H1 (cell line): Measurements from ENCODE around the gene BLCAP. TPM values are rescaled to one million over a fixed set of nuclear protein-coding genes. Genes with fewer than 3 reads are reported as not detected.

ENCODE experiments used
- CTCF ChIA-PET: fragments of 300-600 bp; sonication (Branson Sonifier 250); formaldehyde crosslinking; loops from one replicate; lab custom pipeline; 2021; ENCODE audit not compliant: partially characterized antibody; lab: Charles Lee
- POLR2A ChIA-PET: fragments of 300-600 bp; sonication (Branson Sonifier 250); formaldehyde crosslinking; loops from one replicate; lab custom pipeline; 2021; ENCODE audit warnings: inconsistent platforms; ENCODE audit not compliant: partially characterized antibody; lab: Charles Lee
- DNase-seq, 2 experiments: peaks; one replicate each; pipeline versions ENCODE4 v3.0.0 to v3.0.0-alpha.2; 2010 to 2022; ENCODE audit warnings: low spot score in 2 of 2, low read depth in 1 of 2, mixed read lengths in 1 of 2
- FAIRE-seq: peaks from 2 replicates; lab custom pipeline; 2011; peaks lifted over from hg19 to GRCh38; lab: Jason Lieb, UNC
- H2AFZ ChIP-seq: 2 replicates; pipeline ENCODE4 v1.8.1; 2012; ENCODE audit warnings: low read length, inconsistent platforms
- H2AK5ac ChIP-seq: 2 replicates; pipeline ENCODE4 v1.6.1; 2013; ENCODE audit warnings: low read depth, low read length
- H2BK120ac ChIP-seq: replicated peaks from 2 replicates; pipeline ENCODE3; 2013; ENCODE audit warnings: low read depth, low read length, inconsistent platforms
- H2BK12ac ChIP-seq: 2 replicates; pipeline ENCODE4 v1.6.1; 2013; ENCODE audit warnings: low read depth, low read length
- H2BK15ac ChIP-seq: 2 replicates; pipeline ENCODE4 v1.6.1; 2013; ENCODE audit warnings: low read length
- H2BK20ac ChIP-seq: 2 replicates; pipeline ENCODE4 v1.6.1; 2013; ENCODE audit warnings: low read length
- H2BK5ac ChIP-seq: 2 replicates; pipeline ENCODE4 v1.6.1; 2013; ENCODE audit warnings: low read depth, low read length
- H3K14ac ChIP-seq: 2 replicates; pipeline ENCODE4 v1.6.1; 2013; ENCODE audit warnings: inconsistent platforms; ENCODE audit not compliant: insufficient read length
- H3K18ac ChIP-seq: 2 replicates; pipeline ENCODE4 v1.6.1; 2013; ENCODE audit warnings: low read length; ENCODE audit errors: extremely low read depth
- H3K23ac ChIP-seq: 2 replicates; pipeline ENCODE4 v1.6.1; 2013; ENCODE audit warnings: inconsistent platforms; ENCODE audit not compliant: insufficient read length
- H3K23me2 ChIP-seq: 2 replicates; pipeline ENCODE4 v1.6.1; 2013; ENCODE audit warnings: low read depth, low read length
- H3K27ac ChIP-seq: 2 replicates; pipeline ENCODE4 v1.6.1; 2011; ENCODE audit warnings: low read depth, low read length, inconsistent platforms
- H3K27me3 ChIP-seq, 4 experiments: replicated peaks in 1 of 4; 1 replicate in 1 of 4; 2 replicates in 3 of 4; pipeline versions ENCODE4 v1.6.1 to v1.8.1; 2011 to 2013; ENCODE audit warnings: low read length in 3 of 4, mild to moderate bottlenecking in 3 of 4, inconsistent platforms in 2 of 4, mixed read lengths in 2 of 4, moderate library complexity in 1 of 4; ENCODE audit not compliant: control insufficient read depth in 3 of 4, insufficient read depth in 3 of 4; ENCODE audit errors: extremely low read depth in 1 of 4
- H3K36me3 ChIP-seq, 4 experiments: 2 replicates each; pipeline versions ENCODE4 v1.6.1 to v1.8.1; 2011 to 2013; ENCODE audit warnings: mild to moderate bottlenecking in 4 of 4, low read length in 3 of 4, moderate library complexity in 2 of 4, control low read depth in 1 of 4, inconsistent platforms in 1 of 4; ENCODE audit not compliant: insufficient read depth in 4 of 4, control insufficient read depth in 2 of 4
- H3K4ac ChIP-seq: replicated peaks from 2 replicates; pipeline ENCODE3; 2013; ENCODE audit warnings: low read length, low read depth, mixed read lengths, inconsistent platforms; ENCODE audit not compliant: insufficient read length
- H3K4me1 ChIP-seq, 4 experiments: replicated peaks in 1 of 4; 1 replicate in 1 of 4; 2 replicates in 3 of 4; pipeline versions ENCODE4 v1.6.1 to v1.8.1; 2011 to 2013; ENCODE audit warnings: low read length in 3 of 4, inconsistent platforms in 2 of 4, mixed read lengths in 1 of 4; ENCODE audit not compliant: insufficient read depth in 4 of 4, control insufficient read depth in 3 of 4
- H3K4me2 ChIP-seq, 2 experiments: 2 replicates each; pipeline versions ENCODE4 v1.6.1 to v1.8.1; 2011 to 2013; ENCODE audit warnings: low read depth in 2 of 2, low read length in 2 of 2, control low read depth in 1 of 2, inconsistent platforms in 1 of 2, mild to moderate bottlenecking in 1 of 2; ENCODE audit not compliant: insufficient read depth in 1 of 2
- H3K4me3 ChIP-seq, 4 experiments: fragments of 200-600, 300-600 bp in 1 of 4; sonication (generic), shearing (Covaris generic), sonication (Bioruptor Twin) in 1 of 4; 2 replicates each; pipeline versions ENCODE4 v1.5.1 to v1.8.1; 2011 to 2016; ENCODE audit warnings: low read length in 4 of 4, low read depth in 3 of 4, control low read depth in 2 of 4, inconsistent platforms in 2 of 4, mild to moderate bottlenecking in 2 of 4, mixed read lengths in 1 of 4, moderate library complexity in 1 of 4; ENCODE audit not compliant: insufficient read depth in 2 of 4; ENCODE audit errors: extremely low read depth in 1 of 4
- H3K56ac ChIP-seq: replicated peaks from 2 replicates; pipeline ENCODE3; 2013; ENCODE audit warnings: low read depth, mild to moderate bottlenecking, mixed read lengths, low read length, inconsistent platforms; ENCODE audit not compliant: insufficient read length
- H3K79me1 ChIP-seq: 2 replicates; pipeline ENCODE4 v1.6.1; 2013; ENCODE audit warnings: low read depth, low read length, control low read depth
- H3K79me2 ChIP-seq, 2 experiments: 2 replicates each; pipeline versions ENCODE4 v1.6.1 to v1.8.1; 2012 to 2013; ENCODE audit warnings: low read length in 2 of 2, mild to moderate bottlenecking in 2 of 2, inconsistent platforms in 1 of 2; ENCODE audit not compliant: insufficient read depth in 2 of 2, control insufficient read depth in 1 of 2
- H3K9ac ChIP-seq, 4 experiments: replicated peaks in 1 of 4; 1 replicate in 1 of 4; 2 replicates in 3 of 4; pipeline versions ENCODE4 v1.6.1 to v1.8.1; 2011 to 2013; ENCODE audit warnings: low read depth in 3 of 4, low read length in 3 of 4, control low read depth in 2 of 4, mild to moderate bottlenecking in 2 of 4, moderate library complexity in 2 of 4, inconsistent platforms in 1 of 4; ENCODE audit errors: extremely low read depth in 1 of 4
- H3K9me3 ChIP-seq, 2 experiments: 2 replicates each; pipeline versions ENCODE4 v1.6.1 to v1.8.1; 2012 to 2013; ENCODE audit warnings: mild to moderate bottlenecking in 2 of 2, moderate library complexity in 2 of 2, control low read depth in 1 of 2, inconsistent platforms in 1 of 2, low read depth in 1 of 2, low read length in 1 of 2, mixed read lengths in 1 of 2; ENCODE audit not compliant: insufficient read depth in 2 of 2
- H4K20me1 ChIP-seq, 2 experiments: replicated peaks in 1 of 2; 2 replicates each; pipeline versions ENCODE3 to v1.8.1; 2011 to 2013; ENCODE audit warnings: inconsistent platforms in 2 of 2, low read length in 2 of 2, mild to moderate bottlenecking in 1 of 2; ENCODE audit not compliant: insufficient read depth in 2 of 2, control insufficient read depth in 1 of 2
- H4K5ac ChIP-seq: 2 replicates; pipeline ENCODE4 v1.6.1; 2013; ENCODE audit warnings: low read length, low read depth, mixed read lengths, inconsistent platforms; ENCODE audit not compliant: insufficient read length
- H4K8ac ChIP-seq: 2 replicates; pipeline ENCODE4 v1.8.0; 2013; ENCODE audit warnings: mild to moderate bottlenecking, moderate library complexity, low read length, inconsistent platforms; ENCODE audit not compliant: insufficient read depth; ENCODE audit errors: extremely low read depth
- H4K91ac ChIP-seq: replicated peaks from 2 replicates; pipeline ENCODE3; 2013; ENCODE audit warnings: low read length, mixed read lengths, inconsistent platforms; ENCODE audit not compliant: insufficient read length
- CEBPB ChIP-seq: IDR thresholded peaks from 2 replicates; pipeline ENCODE4 v1.6.1; 2012; ENCODE audit warnings: low read depth, low read length
- CHD1 ChIP-seq: IDR thresholded peaks from 2 replicates; pipeline ENCODE4 v1.6.1; 2012; ENCODE audit warnings: low read depth, low read length, improper control_type of control experiment
- CTCF ChIP-seq, 3 experiments: IDR thresholded peaks; 1 replicate in 2 of 3; 2 replicates in 1 of 3; pipeline versions ENCODE4 v1.5.1 to v1.6.1; 2011; ENCODE audit warnings: low read length in 3 of 3, mild to moderate bottlenecking in 3 of 3, inconsistent platforms in 2 of 3, low read depth in 1 of 3, moderate library complexity in 1 of 3; ENCODE audit not compliant: insufficient read depth in 1 of 3; ENCODE audit errors: control extremely low read depth in 1 of 3
- HDAC6 ChIP-seq: IDR thresholded peaks from one replicate; pipeline ENCODE4 v1.7.1; 2012; ENCODE audit warnings: low read depth, mild to moderate bottlenecking, inconsistent platforms, low read length, moderate library complexity
- JUND ChIP-seq: IDR thresholded peaks from 2 replicates; pipeline ENCODE4 v1.6.1; 2011; ENCODE audit warnings: mild to moderate bottlenecking, improper control_type of control experiment, low read length
- KDM5A ChIP-seq: fragments of 200-600 bp; IDR thresholded peaks from 2 replicates; pipeline ENCODE4 v1.7.1; 2012; ENCODE audit warnings: mild to moderate bottlenecking, low read length, inconsistent platforms, mixed read lengths
- NRF1 ChIP-seq: IDR thresholded peaks from 2 replicates; pipeline ENCODE4 v1.6.1; 2011; ENCODE audit warnings: mild to moderate bottlenecking, low read depth, low read length, improper control_type of control experiment
- POLR2AphosphoS5 ChIP-seq: IDR thresholded peaks from 2 replicates; pipeline ENCODE4 v1.6.1; 2011; ENCODE audit warnings: low read depth, low read length
- SIN3A ChIP-seq, 2 experiments: IDR thresholded peaks in 1 of 2; conservative IDR thresholded peaks in 1 of 2; 2 replicates each; pipeline ENCODE4 v1.6.1; 2011 to 2012; ENCODE audit warnings: low read length in 2 of 2, improper control_type of control experiment in 1 of 2, low read depth in 1 of 2, mild to moderate bottlenecking in 1 of 2
- SP1 ChIP-seq: IDR thresholded peaks from 2 replicates; pipeline ENCODE4 v1.6.1; 2011; ENCODE audit warnings: low read depth, low read length
- SP2 ChIP-seq: IDR thresholded peaks from 2 replicates; pipeline ENCODE4 v1.6.1; 2012; ENCODE audit warnings: mild to moderate bottlenecking, low read length, inconsistent platforms
- SP4 ChIP-seq: IDR thresholded peaks from 2 replicates; pipeline ENCODE4 v1.6.1; 2012; ENCODE audit warnings: low read length, inconsistent platforms
- TAF7 ChIP-seq: optimal IDR thresholded peaks from 2 replicates; pipeline ENCODE3; 2011; ENCODE audit warnings: low read depth, mild to moderate bottlenecking, inconsistent platforms, low read length, moderate library complexity, borderline replicate concordance
- TBP ChIP-seq: IDR thresholded peaks from 2 replicates; pipeline ENCODE4 v1.6.1; 2011; ENCODE audit warnings: low read depth, low read length, improper control_type of control experiment
- WGBS, 2 experiments: shearing (Covaris generic) in 1 of 2; methylation state at CpG; one replicate each; pipeline versions ENCODE4 v1.1.6 to v1.1.7; 2013 to 2015; ENCODE audit warnings: low lambda C conversion rate in 2 of 2, mixed read lengths in 2 of 2, inconsistent platforms in 1 of 2, low coverage in 1 of 2, missing lambda C conversion rate in 1 of 2; ENCODE audit not compliant: insufficient replicate concordance in 2 of 2, insufficient coverage in 1 of 2, insufficient read length in 1 of 2; ENCODE audit errors: extremely low coverage in 1 of 2, missing lambda C conversion rate in 1 of 2; 5-methylcytosine and 5-hydroxymethylcytosine counted together
- polyA plus RNA-seq, 7 experiments: library from polyadenylated mRNA; depleted of rRNA in 3 of 7; stranded (reverse) in 5 of 7; unstranded in 2 of 7; fragments of >200 nt in 5 of 7; fragments of 200-250 nt in 2 of 7; gene quantifications; 1 replicate in 5 of 7; 2 replicates in 1 of 7; 4 replicates in 1 of 7; pipeline versions ENCODE4 v1.2.1 to v1.2.3, GENCODE V29; 2011 to 2013; ENCODE audit warnings: missing spikeins in 2 of 7, mixed read lengths in 2 of 7
- total RNA-seq: library from RNA; stranded (reverse); fragmentation: NEBNext Ultra II Directional; extraction: Animal tissue kit (Norgen Biotek cat#: 25700); gene quantifications from 2 replicates; pipeline ENCODE4 v1.2.1, GENCODE V29; 2021

The BLCAP gene
- total and polyA plus RNA-seq, 2 of the 8 experiments (the other 6 are each of a cell fraction or from before 2014, with no cell fraction given), result 60.3 to 72.2 TPM

GRCh38 chr20:37540001-37540400, 12.3 kb upstream of the BLCAP start:
- H2AK5ac ChIP-seq, result no peak overlapping the region
- DNase-seq (no peak), FAIRE-seq (no peak)
- H3K79me2 ChIP-seq, result no peaks in the 10 kb centered on the region
- H2AFZ ChIP-seq, result no peak overlapping the region
- no peak overlapping the region for H3K4me2 ChIP-seq
- no peak overlapping the region for H3K4me3 ChIP-seq
- 83% methylated on average over 5 of the region's 5 CpGs; no CpG with 5 or more reads in 1 of the 2 experiments for WGBS, 2 experiments
- no peak overlapping the region for H2BK20ac ChIP-seq
- H3K27ac ChIP-seq, result no peak overlapping the region
- H3K4ac ChIP-seq, result no peak overlapping the region
- H2BK5ac ChIP-seq, result no peak overlapping the region
- ChIA-PET POLR2A (no interaction called here), CTCF (interaction anchor here (0.6 to 1.2 kb wide), 3 partner anchors 25 to 157 kb away, joined by 3 to 4 read pairs (median 3); no protein-coding TSS in a partner anchor)
- H2BK120ac ChIP-seq, result no peak overlapping the region
- no peaks in the 10 kb centered on the region for H3K9me3 ChIP-seq
- no peaks in the 10 kb centered on the region for H3K4me1 ChIP-seq
- no peaks in the 10 kb centered on the region for H3K79me1 ChIP-seq
- H4K8ac ChIP-seq, result no peak overlapping the region
- H3K18ac ChIP-seq, result no peak overlapping the region
- no peak overlapping the region for H4K5ac ChIP-seq
- H2BK15ac ChIP-seq, result no peak overlapping the region
- no peak overlapping the region for H3K56ac ChIP-seq
- no peaks in the 10 kb centered on the region for H3K27me3 ChIP-seq
- no peaks in the 10 kb centered on the region for H4K20me1 ChIP-seq
- H3K9ac ChIP-seq, result no peak overlapping the region
- H3K23ac ChIP-seq, result no peak overlapping the region
- no peak overlapping the region for H4K91ac ChIP-seq
- H3K23me2 ChIP-seq, result no peaks in the 10 kb centered on the region
- no peaks in the 10 kb centered on the region for H3K36me3 ChIP-seq
- H3K14ac ChIP-seq, result no peak overlapping the region
- no peak overlapping the region for H2BK12ac ChIP-seq
- TF ChIP-seq SIN3A (conservative IDR thresholded peaks at IDR 0.05 in 1 of 2, IDR thresholded peaks at IDR 0.05 in 1 of 2; ENCODE audit: low read depth in 1 of 2, low read length in 2 of 2), result no peak
- no peak for TF ChIP-seq CTCF (IDR thresholded peaks at IDR 0.05; ENCODE audit: control extremely low read depth in 1 of 3, insufficient read depth in 1 of 3, low read depth in 1 of 3, low read length in 3 of 3)
- TF ChIP-seq SP2, result no peak
- no peak for TF ChIP-seq JUND
- TF ChIP-seq TBP, result no peak
- TF ChIP-seq KDM5A, result no peak
- no peak for TF ChIP-seq CEBPB
- TF ChIP-seq SP1, result no peak
- TF ChIP-seq POLR2AphosphoS5, result no peak
- TF ChIP-seq TAF7, result no peak
- TF ChIP-seq HDAC6, result no peak
- TF ChIP-seq NRF1, result no peak
- TF ChIP-seq CHD1, result no peak
- no peak for TF ChIP-seq SP4
